Hepatocyte (in vitro differentiated cells): ENCODE results near the gene PBX3. TPM values are rescaled to one million over a fixed set of nuclear protein-coding genes. Genes with fewer than 3 reads are reported as not detected.

Source experiments
- DNase-seq: peaks from one replicate; pipeline ENCODE4 v3.0.0-alpha.2; 2016; ENCODE audit warnings: low spot score
- H2AFZ ChIP-seq: fragments of 200-600 bp; sonication (generic); 2 replicates; pipeline ENCODE4 v1.6.0; 2016; ENCODE audit warnings: antibody characterized with exemption, mild to moderate bottlenecking
- H3K27ac ChIP-seq: fragments of 200-600 bp; sonication (generic); 2 replicates; pipeline ENCODE4 v1.5.1; 2016; ENCODE audit warnings: mild to moderate bottlenecking
- H3K27me3 ChIP-seq: fragments of 200-600 bp; sonication (generic); 2 replicates; pipeline ENCODE4 v1.6.1; 2016
- H3K36me3 ChIP-seq: fragments of 200-600 bp; sonication (generic); replicated peaks from 2 replicates; pipeline ENCODE4 v1.5.1; 2016; ENCODE audit warnings: low read depth; ENCODE audit not compliant: insufficient read depth
- H3K4me1 ChIP-seq: fragments of 200-600 bp; sonication (generic); 2 replicates; pipeline ENCODE4 v1.5.1; 2016; ENCODE audit warnings: mild to moderate bottlenecking, moderate library complexity; ENCODE audit not compliant: insufficient read depth
- H3K4me2 ChIP-seq: fragments of 200-600 bp; sonication (generic); 2 replicates; pipeline ENCODE4 v1.6.0; 2016
- H3K4me3 ChIP-seq: fragments of 200-600 bp; sonication (generic); 2 replicates; pipeline ENCODE4 v1.5.1; 2016; ENCODE audit warnings: mild to moderate bottlenecking
- H3K79me2 ChIP-seq: fragments of 200-600 bp; sonication (generic); 2 replicates; pipeline ENCODE4 v1.6.0; 2017; ENCODE audit warnings: mild to moderate bottlenecking
- H3K9me2 ChIP-seq: fragments of 200-600 bp; sonication (generic); replicated peaks from 2 replicates; pipeline ENCODE4 v1.6.0; 2017; ENCODE audit warnings: mild to moderate bottlenecking; ENCODE audit not compliant: insufficient read depth
- H3K9me3 ChIP-seq: fragments of 200-600 bp; sonication (generic); 2 replicates; pipeline ENCODE4 v1.5.1; 2016; ENCODE audit warnings: low read depth, mild to moderate bottlenecking
- H4K20me1 ChIP-seq: fragments of 200-600 bp; sonication (generic); 2 replicates; pipeline ENCODE4 v1.6.0; 2016; ENCODE audit warnings: mild to moderate bottlenecking; ENCODE audit not compliant: insufficient read depth, poor library complexity, severe bottlenecking
- CTCF ChIP-seq: fragments of 200-600 bp; sonication (generic); IDR thresholded peaks from 2 replicates; pipeline ENCODE4 v1.5.1; 2016; ENCODE audit warnings: antibody characterized with exemption, mild to moderate bottlenecking; ENCODE audit not compliant: poor library complexity
- EZH2 ChIP-seq: fragments of 200-600 bp; sonication (generic); IDR thresholded peaks from 2 replicates; pipeline ENCODE4 v1.6.1; 2016; ENCODE audit warnings: antibody characterized with exemption, mild to moderate bottlenecking, borderline replicate concordance
- EZH2phosphoT487 ChIP-seq: fragments of 200-600 bp; sonication (generic); IDR thresholded peaks from one replicate; pipeline ENCODE4 v1.6.1; 2018; ENCODE audit warnings: antibody characterized with exemption, mild to moderate bottlenecking, low read depth, moderate library complexity; ENCODE audit not compliant: unreplicated experiment, severe bottlenecking
- WGBS: methylation state at CpG from one replicate; pipeline ENCODE4 v1.1.6; 2016; ENCODE audit warnings: low lambda C conversion rate; ENCODE audit errors: missing lambda C conversion rate; 5-methylcytosine and 5-hydroxymethylcytosine counted together
- polyA plus RNA-seq: library from polyadenylated mRNA; unstranded; fragments of >200 nt; fragmentation: Nextera tagmentation; extraction: Ambion mirVana; gene quantifications from 2 replicates; pipeline ENCODE4 v1.2.1, GENCODE V29; 2016
- total RNA-seq: library from RNA; depleted of rRNA; stranded (reverse); fragments of >200 nt; gene quantifications from 2 replicates; pipeline ENCODE4 v1.2.3, GENCODE V29; 2014

Gene PBX3
- total and polyA plus RNA-seq, 2 experiments from 2014 or later, result 15.9 to 23.3 TPM

GRCh38 chr9:125816321-125816720 is 69.1 kb downstream of the PBX3 start:
- H3K27me3 ChIP-seq, result no peaks in the 10 kb centered on the region
- no peak overlapping the region for H3K4me2 ChIP-seq
- H2AFZ ChIP-seq, result no peak overlapping the region
- H4K20me1 ChIP-seq, result no peaks in the 10 kb centered on the region
- H3K27ac ChIP-seq, result no peak overlapping the region
- TF ChIP-seq EZH2, result no peak
- TF ChIP-seq CTCF, result no peak
- TF ChIP-seq EZH2phosphoT487, result no peak
- no peaks in the 10 kb centered on the region for H3K4me1 ChIP-seq
- H3K9me2 ChIP-seq, result no peaks in the 10 kb centered on the region
- H3K36me3 ChIP-seq, result no peaks in the 10 kb centered on the region
- H3K79me2 ChIP-seq, result no peaks in the 10 kb centered on the region
- 86% methylated on average over 5 of the region's 5 CpGs for WGBS
- no peak for DNase-seq
- no peak overlapping the region for H3K4me3 ChIP-seq
- H3K9me3 ChIP-seq, result no peaks in the 10 kb centered on the region

- no peaks in the 10 kb centered on the region for H3K4me1 ChIP-seq
- peaks cover 3% of the 10 kb centered on the region for H3K79me2 ChIP-seq
Observed at GRCh38 chr9:125820100-125820804, 73.1 kb downstream of the PBX3 start.

DNA sequence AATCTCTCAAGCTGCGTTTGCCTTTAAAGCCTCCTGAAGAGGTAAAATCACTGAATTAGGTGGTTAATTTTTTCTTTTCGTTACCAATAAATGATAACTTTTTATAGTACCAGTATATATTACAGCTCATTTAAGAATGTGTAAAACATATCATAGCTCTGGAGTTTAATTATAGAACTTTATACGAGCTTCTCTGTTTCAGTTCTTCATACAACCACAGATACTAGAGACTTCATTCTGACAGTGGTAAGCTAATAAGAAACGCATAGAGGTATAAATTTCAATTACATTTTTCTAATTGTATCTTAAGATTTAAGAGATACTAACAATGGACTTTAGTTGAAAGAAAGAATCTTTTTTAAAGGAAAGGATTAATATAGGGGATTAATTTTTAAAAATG is 73.9 kb downstream of the PBX3 start:
- Histone ChIP-seq H3K4me1 (no peaks in the 10 kb centered on the region), H3K9me2 (no peaks in the 10 kb centered on the region), H3K27me3 (no peaks in the 10 kb centered on the region), H3K9me3 (no peaks in the 10 kb centered on the region), H3K4me2 (no peak overlapping the region), H4K20me1 (no peaks in the 10 kb centered on the region), H3K36me3 (no peaks in the 10 kb centered on the region), H3K4me3 (no peak overlapping the region), H3K27ac (no peak overlapping the region), H3K79me2 (peaks cover 3% of the 10 kb centered on the region), H2AFZ (no peak overlapping the region)
- WGBS, result 89% methylated on average over 4 of the region's 4 CpGs
- TF ChIP-seq EZH2, result no peak
- TF ChIP-seq CTCF, result no peak
- no peak for TF ChIP-seq EZH2phosphoT487
- DNase-seq, result no peak

More at GRCh38 chr9:125820100-125820804, 73.1 kb downstream of the PBX3 start:
- no peak for TF ChIP-seq EZH2
- TF ChIP-seq EZH2phosphoT487, result no peak
- no peak for TF ChIP-seq CTCF
- no peak for DNase-seq
- WGBS, result 81% methylated on average over 4 of the region's 4 CpGs
- Histone ChIP-seq H3K9me3 (no peaks in the 10 kb centered on the region), H3K27ac (no peak overlapping the region), H3K9me2 (no peaks in the 10 kb centered on the region), H2AFZ (no peak overlapping the region), H4K20me1 (no peaks in the 10 kb centered on the region), H3K4me2 (no peak overlapping the region), H3K27me3 (no peaks in the 10 kb centered on the region), H3K36me3 (no peaks in the 10 kb centered on the region), H3K4me3 (no peak overlapping the region)
